Spleen (tissue), 7 donors: Measurements from ENCODE around the gene CPXM2.

Experiments used
- POLR2A ChIP-seq, 3 donors: fragments of 450-650 bp; IDR thresholded peaks; one replicate each; pipeline ENCODE4 v1.5.1; 2017; ENCODE audit warnings: antibody characterized with exemption in 3 of 3, mild to moderate bottlenecking in 1 of 3
- TF ChIP-seq, protein P1 (sequence below), 11 experiments: fragments of 200-600 bp in 7 of 11; fragments of 450-650 bp in 4 of 11; sonication (generic) in 4 of 11; IDR thresholded peaks in 8 of 11; conservative IDR thresholded peaks in 3 of 11; 1 replicate in 7 of 11; 2 replicates in 4 of 11; pipeline versions ENCODE4 v1.4.0 to v1.8.0; 2016 to 2021; ENCODE audit warnings: antibody characterized with exemption in 11 of 11, inconsistent platforms in 4 of 11, mild to moderate bottlenecking in 1 of 11
- donor health status: DM: no; HTN: no; CAD: no; lungs with moderate emphysema.
- donor health status: DM: no; HTN: no; CAD: no.
- donor health status: DM: no; HTN: no; CAD: no.

DNA sequence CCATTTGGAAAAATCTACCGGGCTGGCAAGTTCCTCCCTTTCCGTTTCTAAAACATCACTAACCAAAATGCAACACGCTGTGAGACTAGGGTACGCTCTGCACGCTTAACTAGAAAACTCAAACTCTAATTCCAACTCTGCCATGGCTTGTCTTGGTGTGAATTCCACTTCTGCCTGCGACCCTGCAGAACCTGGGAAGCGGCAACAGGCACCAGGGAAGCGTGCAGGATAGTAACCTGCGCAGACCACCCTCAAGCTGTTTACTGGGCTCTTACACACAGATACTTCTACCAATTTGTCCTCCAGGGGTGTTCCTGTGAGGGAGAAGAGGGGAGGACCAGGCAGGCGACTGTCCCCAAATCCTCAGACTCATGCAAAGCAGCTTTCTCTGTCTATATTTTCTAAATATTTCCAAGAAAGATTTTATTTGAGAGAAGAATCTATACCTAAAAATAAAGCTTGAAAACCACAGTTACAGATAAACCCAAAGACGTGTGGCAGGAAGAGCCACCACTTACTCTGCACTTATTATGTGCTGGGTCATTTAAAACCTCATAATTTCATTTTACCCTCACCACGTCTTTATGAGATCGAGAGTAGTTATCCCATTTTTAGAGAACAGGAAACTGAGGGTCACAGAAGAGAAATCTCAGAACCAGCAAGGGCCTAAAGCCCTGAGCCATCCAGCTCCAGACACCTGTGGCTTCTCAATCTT lies 52.9 kb downstream of the CPXM2 start:
- TF ChIP-seq, protein P1, sequence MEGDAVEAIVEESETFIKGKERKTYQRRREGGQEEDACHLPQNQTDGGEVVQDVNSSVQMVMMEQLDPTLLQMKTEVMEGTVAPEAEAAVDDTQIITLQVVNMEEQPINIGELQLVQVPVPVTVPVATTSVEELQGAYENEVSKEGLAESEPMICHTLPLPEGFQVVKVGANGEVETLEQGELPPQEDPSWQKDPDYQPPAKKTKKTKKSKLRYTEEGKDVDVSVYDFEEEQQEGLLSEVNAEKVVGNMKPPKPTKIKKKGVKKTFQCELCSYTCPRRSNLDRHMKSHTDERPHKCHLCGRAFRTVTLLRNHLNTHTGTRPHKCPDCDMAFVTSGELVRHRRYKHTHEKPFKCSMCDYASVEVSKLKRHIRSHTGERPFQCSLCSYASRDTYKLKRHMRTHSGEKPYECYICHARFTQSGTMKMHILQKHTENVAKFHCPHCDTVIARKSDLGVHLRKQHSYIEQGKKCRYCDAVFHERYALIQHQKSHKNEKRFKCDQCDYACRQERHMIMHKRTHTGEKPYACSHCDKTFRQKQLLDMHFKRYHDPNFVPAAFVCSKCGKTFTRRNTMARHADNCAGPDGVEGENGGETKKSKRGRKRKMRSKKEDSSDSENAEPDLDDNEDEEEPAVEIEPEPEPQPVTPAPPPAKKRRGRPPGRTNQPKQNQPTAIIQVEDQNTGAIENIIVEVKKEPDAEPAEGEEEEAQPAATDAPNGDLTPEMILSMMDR (IDR thresholded peaks at IDR 0.05 in 8 of 11, conservative IDR thresholded peaks at IDR 0.05 in 3 of 11), result no peak
- TF ChIP-seq POLR2A (IDR thresholded peaks at IDR 0.05), result no peak
